ENCODE data around the gene CLCF1.

DNA sequence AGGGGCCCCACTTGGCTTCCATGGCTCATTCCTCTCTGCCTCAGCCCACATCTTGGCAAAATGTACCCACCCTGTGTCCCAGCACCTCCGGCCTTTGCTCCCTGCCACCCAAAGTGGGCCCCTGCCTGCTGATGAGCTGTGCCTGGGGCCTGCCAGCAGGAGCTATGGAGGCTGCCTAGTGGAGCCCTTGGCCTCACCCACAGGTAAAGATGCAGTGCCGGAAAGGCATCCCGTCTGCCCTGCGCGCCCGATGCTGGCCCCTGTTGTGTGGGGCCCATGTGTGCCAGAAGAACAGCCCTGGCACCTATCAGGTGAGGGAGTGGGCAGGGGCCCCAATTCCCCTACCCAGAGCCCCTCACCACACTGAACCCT lies 31.8 kb upstream of the CLCF1 start:
- TF ChIP-seq, protein P1, sequence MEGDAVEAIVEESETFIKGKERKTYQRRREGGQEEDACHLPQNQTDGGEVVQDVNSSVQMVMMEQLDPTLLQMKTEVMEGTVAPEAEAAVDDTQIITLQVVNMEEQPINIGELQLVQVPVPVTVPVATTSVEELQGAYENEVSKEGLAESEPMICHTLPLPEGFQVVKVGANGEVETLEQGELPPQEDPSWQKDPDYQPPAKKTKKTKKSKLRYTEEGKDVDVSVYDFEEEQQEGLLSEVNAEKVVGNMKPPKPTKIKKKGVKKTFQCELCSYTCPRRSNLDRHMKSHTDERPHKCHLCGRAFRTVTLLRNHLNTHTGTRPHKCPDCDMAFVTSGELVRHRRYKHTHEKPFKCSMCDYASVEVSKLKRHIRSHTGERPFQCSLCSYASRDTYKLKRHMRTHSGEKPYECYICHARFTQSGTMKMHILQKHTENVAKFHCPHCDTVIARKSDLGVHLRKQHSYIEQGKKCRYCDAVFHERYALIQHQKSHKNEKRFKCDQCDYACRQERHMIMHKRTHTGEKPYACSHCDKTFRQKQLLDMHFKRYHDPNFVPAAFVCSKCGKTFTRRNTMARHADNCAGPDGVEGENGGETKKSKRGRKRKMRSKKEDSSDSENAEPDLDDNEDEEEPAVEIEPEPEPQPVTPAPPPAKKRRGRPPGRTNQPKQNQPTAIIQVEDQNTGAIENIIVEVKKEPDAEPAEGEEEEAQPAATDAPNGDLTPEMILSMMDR (IDR thresholded peaks at IDR 0.05) = no peak
- TF ChIP-seq POLR2A (IDR thresholded peaks at IDR 0.05) = no peak

Measured in transverse colon (tissue), 3 donors.